Measurements from ENCODE around the gene CANT1.

CANT1 gene

GRCh38 chr17:79009397-79010303 lies at the start of gene CANT1:
TSS of gene CANT1 (minus strand) at chr17:79009764. CDS start at chr17:78997622, 12,142 bp downstream.
- DNase-seq: peak; percentile 53

DNA sequence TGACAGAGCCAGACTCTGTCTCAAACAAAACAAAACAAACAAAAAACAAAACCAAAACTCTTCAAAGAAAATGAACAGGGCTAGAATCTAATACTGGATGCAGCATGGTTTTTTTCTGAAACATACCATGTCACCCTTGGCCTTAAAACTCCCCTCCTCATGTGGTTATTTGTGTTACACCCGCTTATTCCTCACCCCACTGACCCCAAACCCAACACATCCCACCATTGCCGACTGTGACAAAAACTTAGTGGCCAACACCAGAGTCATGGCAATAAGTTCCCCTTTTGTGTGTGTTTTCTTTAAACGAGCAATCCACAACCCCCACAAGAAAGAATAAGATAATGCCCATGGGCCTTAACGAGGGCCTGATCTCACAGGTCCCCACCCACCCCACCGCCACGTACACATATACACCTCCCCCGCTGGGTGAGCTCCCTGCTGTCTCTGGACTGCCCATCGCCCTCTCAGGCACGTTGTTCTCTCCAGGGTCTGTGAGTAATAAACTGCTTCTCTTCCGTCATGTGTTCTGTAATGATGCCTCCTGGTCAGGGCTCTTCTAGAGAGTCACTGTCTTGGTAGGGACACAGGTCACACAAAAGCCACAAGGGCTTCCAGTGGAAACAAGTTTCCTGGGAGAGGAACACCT lies 48.3 kb upstream of the CANT1 start:
- DNase-seq: no peak

DNA sequence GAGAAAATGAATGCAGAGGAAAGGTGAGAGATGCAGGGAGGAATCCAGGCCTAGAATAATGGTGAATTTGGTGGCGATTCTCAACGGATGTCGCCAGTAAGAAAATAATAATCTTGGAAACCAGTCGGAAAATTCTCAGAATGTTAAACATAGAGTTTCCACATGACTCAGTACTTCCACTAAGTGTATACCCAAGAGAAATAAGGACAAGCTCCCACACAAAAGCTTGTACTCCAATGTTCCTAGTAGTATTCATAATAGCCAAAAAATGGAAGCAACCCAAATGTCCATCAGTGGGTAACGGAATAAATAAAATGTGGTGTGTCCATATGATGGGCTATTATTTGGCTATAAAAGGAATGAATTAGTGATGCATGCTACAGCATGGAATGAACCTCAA lies 45.6 kb upstream of the CANT1 start:
- no peak for DNase-seq

DNA sequence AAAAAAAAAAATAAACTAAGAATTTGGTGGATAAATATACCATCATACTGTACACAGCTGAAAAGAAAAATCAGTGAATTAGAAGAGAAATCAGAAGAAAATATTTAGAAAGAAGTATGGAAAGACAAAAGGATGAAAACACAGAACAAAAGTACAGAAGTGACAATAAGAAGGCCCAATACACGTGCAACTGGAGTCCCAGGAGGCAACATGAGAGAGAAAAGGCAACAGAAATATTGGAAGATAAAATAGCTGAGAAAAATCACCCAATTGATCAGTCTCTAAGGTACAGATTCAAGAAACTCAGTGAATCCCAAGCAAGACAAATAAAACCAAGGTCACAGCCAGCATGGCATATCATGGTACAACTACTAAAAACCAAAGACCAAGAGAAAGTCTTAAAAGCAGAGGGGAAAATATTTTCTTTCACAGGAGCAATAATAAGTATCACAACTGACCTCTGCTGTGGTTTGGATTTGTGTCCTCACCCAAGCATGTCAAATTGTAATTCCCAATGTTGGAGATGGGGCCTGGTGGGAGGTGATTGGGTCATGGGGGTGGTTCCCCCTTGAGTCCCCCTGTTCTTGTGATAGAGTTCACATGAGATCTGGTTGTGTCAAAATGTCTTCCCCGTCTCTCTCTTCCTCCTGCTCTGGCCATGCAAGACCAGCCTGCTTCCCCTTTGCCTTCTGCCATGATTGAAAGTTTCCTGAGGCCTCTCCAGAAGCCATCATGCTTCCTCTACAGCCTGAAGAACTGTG lies 44.8 kb upstream of the CANT1 start:
- no peak for DNase-seq

- no peak for DNase-seq
These were observed 43.8 kb upstream of the CANT1 start for GRCh38 chr17:79053251-79053925.

DNA sequence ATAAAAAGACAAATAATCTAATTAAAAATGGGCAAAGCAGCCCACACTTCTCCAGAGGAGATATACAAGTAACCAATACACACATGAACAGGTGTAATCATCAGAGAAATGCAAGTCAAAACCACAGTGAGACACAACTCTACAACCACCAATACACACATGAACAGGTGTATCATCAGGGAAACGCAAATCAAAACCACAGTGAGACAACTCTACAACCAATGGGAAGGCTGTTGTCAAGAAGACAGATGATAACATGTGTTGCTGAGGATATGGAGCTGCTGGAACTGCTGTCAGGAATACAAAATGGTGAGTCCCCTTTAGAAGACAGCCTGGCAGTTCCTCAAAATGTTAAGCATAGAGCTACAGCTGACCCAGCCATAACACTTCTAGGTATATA lies 42.6 kb upstream of the CANT1 start:
- no peak for DNase-seq

DNA sequence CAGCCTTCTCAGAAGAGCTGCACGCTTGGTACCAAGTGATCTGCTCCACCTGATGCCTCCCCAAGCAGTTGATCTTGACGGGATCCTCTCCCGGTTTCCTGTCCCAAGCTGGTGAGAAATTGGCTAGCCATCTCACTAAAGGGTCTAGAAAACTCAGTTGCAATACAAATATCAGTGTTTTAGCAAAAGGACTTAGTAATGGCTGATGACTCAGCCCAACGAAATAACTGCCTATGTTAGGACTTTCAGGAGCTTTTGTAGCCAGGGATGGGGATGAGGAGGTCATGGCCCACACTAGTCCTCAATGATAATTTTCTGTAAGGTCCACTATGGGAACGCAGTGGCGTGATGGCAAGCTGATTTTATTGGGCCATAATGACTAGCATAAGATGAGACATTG lies 41.7 kb upstream of the CANT1 start:
- DNase-seq: no peak

DNA sequence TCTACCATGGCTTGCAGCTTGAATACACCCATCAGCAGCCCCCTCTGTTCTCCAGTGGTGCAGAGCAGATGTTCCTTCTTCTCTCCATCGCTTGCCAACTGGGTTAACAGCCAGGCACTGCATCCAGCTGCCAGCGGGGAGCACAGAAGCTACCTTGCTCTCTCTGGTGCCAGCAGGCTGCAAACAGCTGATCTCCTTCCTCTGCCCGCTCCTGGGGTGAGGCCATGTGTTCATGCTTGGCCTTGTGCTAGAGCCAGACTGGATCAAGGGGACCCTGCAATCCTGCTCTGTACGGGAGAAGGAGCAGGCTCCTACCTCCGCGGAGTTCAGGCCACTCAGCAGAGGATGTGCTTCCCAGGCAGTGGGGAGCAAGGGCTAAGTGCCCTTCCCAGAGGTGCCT lies 41.0 kb upstream of the CANT1 start:
- DNase-seq: no peak

DNA sequence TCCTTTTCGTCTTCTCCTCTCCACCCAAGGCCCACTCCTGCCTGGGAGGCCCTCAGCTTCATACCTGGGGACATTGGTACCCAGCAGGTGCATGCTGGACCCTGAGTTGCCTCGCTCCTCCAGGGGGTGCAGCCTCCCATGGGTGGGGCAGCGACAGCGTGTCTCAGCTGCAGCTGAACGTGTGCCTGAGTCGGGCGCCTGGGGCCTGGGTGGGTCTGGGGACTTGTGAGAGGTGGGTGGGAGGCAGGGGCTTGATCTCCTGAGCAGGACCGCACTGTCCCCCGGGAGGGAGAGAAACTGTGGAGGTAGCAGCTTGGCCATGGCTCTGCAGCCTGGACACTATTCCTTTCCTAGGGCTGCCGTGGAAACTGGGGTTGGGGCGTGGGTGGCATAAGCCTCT lies 40.3 kb upstream of the CANT1 start:
- no peak for DNase-seq

- no peak for DNase-seq
These were observed 39.5 kb upstream of the CANT1 start for GRCh38 chr17:79048826-79049755.

GRCh38 chr17:79047923-79048825 lies 38.6 kb upstream of the CANT1 start:
- DNase-seq: no peak

DNA sequence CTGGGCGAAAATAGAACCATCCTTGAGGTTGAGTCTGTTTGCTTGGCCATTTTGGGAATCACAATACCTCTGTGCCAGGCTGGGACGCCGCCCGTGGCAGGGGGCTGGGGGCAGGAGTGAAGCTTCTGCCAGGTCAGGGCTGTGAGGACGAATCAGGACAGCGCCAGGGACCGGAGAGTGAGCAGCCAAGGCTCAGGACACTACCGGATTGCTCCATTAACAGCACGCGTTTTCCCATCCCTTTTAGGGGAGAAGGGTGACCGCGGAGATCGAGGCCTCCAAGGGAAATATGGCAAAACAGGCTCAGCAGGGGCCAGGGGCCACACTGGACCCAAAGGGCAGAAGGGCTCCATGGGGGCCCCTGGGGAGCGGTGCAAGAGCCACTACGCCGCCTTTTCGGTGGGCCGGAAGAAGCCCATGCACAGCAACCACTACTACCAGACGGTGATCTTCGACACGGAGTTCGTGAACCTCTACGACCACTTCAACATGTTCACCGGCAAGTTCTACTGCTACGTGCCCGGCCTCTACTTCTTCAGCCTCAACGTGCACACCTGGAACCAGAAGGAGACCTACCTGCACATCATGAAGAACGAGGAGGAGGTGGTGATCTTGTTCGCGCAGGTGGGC lies 37.8 kb upstream of the CANT1 start:
- no peak for DNase-seq

GRCh38 chr17:79046916-79047280 lies 37.3 kb upstream of the CANT1 start:
- DNase-seq: no peak

DNA sequence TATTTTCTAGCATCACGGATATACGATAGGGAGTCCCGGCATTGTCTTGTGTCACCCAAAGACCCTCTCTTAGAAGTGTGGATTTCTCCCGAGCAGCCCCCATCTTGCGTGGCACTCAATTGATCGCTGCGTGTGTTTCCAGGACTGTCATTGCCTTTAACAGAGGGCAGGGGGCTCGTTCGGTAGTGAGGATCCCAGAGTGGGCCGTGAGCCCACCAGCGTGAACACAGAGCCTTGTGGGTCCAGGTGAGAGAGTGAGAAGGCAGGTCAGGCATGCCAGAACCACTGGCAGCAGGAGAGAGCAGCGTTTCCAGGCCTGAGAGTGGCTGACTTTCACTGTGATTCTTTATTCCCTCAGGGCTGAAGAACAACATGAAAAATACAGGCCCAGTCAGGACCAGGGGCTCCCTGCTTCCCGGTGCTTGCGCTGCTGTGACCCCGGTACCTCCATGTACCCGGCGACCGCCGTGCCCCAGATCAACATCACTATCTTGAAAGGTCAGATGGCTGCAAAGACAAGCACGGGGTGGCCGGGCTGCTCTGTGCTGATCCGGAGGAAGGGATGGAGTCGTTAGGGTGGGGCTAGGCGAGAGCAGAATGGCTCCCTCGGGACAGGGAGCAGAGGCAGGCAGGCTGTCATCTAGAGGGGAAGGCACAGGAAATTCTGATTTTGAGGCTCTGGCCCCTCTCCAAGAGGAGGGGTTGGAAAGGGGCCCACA lies 36.8 kb upstream of the CANT1 start:
- no peak for DNase-seq

DNA sequence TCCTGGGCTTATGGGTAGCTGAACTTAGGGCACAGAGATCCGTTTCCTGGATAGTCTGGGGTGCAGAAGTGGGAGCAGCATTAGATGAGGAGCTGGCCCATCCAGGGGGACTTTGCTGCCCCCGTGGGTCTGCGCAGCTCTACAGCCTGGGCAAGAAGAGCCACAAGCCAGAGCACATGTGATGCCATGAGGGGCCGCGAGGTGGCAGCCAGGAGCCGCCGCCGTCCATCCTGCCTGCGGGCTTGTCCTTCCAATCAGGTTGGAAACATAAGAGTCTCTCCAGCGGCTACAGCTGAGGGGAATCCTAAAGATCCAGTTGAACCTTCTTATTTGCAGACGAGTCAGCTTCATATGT lies 36.3 kb upstream of the CANT1 start:
- no peak for DNase-seq

DNA sequence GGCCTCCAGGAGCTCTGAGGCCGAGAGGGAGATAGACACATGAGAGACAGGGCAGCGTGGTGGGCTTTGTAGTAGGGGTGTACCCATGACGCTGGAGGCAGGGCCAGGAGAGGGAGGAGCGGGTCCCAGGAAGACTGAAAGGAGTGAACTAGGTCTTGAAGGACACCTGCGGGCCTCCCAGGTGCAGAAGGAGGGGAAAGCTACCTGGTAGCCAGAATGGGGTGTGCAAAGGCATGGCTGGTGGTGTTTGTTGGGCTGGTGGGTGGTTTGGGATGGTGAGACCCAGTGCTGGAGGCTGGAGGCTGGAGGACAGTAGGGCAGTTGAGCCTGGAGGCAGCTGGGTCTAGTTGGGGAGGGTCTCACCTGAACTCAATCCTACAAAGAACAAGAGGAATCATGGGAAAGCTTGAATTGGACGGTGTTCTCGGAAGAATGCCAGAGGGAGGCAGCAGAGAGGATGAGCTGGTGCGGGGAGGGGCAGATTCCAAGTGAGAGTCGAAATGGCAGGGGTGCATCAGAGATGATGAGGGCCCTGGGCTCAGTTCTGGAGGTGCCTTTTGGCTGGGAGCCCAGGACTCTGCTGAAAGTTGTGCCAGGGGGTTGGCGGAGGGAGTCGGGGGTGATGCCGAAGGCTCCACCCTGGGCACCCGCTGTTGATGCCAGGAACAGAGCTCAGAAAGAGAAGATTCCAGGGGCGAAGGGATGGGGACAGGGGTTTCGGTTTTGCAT lies 35.6 kb upstream of the CANT1 start:
- DNase-seq: no peak

- no peak for DNase-seq
These were observed 34.9 kb upstream of the CANT1 start for GRCh38 chr17:79044462-79044861.

- DNase-seq: no peak
These were observed 34.4 kb upstream of the CANT1 start for GRCh38 chr17:79043931-79044320.
